GM18502 (cell line): ENCODE results near the gene PCNT.
"Not testable (repeated sequence)": the region's sequence is repeated elsewhere in the genome, so short reads cannot be mapped to it uniquely, and the experiment has no call there.

Experiments
- ATAC-seq: cut with Tn5 transposase; IDR thresholded peaks from one replicate; pipeline ENCODE4 v1.9.1; 2021; ENCODE audit warnings: mild to moderate bottlenecking; ENCODE audit not compliant: unreplicated experiment, poor library complexity

The PCNT gene

DNA sequence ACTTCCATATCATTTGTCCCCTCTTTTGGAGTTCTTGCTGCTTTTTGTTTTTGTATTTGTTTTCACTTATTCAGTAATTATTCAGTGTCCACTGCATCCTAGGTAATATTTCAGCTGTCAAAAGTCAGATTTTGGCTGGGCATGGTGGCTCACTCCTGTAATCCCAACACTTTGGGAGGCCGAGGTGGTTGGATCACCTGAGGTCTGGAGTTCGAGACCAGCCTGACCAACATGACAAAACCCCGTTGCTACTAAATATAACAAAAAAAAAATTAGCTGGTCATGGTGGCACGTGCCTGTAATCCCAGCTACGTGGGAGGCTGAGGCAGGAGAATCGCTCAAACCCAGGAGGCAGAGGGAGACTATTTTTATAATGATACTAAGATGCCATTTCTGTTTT is 141.2 kb downstream of the PCNT start:
- ATAC-seq: not testable (repeated sequence)

GRCh38 chr21:46465651-46466050 is 141.7 kb downstream of the PCNT start:
- ATAC-seq: no peak

DNA sequence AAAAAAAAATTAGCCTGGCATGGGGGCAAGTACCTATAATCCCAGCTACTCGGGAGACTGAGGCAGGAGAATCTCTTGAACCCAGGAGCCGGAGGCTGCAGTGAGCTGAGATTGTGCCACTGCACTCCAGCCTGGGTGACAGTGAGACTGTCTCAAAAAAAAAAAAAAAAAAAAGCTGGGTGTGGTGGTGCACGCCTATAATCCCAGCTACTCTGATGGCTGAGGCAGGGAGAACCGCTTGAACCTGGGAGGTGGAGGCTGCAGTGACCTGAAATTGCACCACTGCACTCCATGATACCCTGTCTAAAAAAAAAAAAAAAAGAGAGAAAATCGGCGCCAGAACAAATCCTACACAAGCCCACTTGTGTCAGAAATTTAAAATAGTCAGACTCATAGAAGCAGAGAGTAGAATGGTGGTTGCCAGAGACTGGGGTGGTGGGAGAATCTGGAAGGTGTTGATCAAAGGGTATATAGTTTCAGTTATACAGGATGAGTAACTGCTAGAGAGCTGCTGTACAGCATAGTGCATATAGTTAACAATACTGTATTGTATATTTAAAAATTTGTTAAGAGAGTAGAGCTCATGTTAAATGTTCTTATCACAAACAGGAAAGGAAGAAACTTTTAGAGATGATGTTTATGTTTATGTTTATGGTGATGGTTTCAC is 144.3 kb downstream of the PCNT start:
- ATAC-seq: no peak

DNA sequence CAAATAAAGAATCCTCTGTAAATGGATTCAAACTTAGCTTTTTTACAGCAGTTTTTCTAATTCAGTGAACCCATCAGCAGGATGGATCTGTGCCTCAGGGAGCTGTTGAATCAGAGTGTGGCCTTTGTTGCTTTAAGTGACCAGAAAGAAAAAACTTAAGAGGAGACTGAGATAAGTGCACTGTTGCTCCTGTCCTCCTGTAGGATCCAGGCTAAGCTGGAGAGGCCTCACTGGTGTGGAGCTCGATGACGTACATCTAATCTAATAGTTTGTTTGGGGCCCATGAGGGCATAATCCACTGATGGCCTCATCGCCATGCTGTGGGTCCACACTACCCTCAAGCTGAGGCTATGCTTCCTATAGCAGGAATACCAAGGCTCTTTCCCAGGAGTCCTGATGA is 145.3 kb downstream of the PCNT start:
- ATAC-seq: no peak

DNA sequence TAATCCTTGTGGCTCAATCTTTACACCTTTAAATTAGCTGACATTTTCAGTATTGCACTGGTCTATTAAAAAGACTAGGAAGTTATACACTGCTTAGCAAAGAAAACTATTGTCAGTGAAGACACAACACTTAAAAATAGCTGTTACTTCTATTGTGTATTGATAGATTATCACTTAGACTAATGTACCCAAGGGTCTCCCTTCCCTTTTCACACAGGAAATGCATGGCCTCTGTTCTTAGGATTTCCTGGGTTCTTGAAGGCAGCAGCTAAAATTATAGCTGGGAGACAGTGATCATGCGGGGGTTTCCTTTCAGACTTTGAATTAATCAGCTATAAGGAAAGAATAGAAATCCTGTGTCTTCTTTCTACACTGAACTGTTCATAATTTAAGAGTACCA is 147.6 kb downstream of the PCNT start:
- no peak for ATAC-seq

- ATAC-seq: no peak
These were observed 148.3 kb downstream of the PCNT start for GRCh38 chr21:46472246-46472645.

- ATAC-seq: no peak
These were observed 150.4 kb downstream of the PCNT start for GRCh38 chr21:46474382-46474781.

GRCh38 chr21:46475296-46475695 is 151.3 kb downstream of the PCNT start:
- no peak for ATAC-seq

DNA sequence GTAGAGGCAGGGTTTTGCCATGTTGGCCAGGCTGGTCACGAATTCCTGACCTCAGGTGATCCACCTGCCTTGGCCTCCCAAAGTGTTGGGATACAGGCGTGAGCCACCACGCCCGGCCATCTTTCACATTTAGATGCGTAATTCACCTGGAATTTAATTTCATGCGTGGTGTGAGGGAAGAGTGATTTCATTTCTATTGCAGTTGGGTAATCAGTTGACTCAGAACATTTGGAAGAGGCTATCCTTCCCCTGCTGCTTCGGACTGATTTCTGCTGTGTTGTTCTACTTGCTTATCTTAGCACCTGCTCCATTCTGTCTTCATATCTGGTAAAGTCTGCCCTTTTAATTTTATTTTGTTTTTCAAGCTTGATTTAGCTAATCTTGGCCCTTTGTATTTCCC is 153.8 kb downstream of the PCNT start:
- ATAC-seq: no peak

DNA sequence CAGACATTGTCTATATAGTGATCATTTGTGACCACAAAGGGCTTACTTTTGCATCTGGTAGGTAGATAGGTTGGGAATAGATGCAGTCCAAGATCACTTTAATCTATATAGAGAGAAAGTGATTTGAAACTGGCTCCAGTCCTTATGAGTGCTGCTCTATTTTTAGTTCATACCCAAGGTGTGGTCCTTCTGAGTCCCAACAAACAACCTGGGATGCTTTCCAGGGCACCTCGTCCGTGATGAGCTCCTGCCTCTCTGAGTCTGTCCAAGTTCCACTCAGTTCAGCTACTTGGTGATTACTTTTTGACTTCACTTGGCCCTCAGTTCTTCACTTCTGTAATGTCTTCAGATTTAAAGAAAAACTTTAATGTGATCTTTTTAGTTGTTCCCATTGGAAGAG is 155.0 kb downstream of the PCNT start:
- no peak for ATAC-seq

DNA sequence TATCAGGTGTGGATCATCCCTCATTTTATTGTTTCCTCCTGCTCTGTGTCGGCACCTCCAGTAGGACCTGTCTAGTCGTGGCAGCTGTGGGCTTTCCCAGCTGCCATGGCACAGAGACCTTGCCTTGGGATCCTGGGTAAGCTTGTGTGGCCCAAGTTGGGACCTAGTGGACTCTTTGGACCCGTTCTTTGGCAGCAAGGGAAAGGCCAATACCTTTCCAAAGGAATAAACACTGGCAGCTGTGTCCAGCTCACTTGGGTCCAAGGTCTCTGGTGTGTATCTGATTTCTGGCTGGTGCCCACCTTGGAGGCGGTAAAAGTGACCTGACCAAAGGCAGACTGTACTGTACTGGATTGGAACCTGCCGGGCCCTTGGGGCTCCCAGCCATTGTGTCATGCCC is 156.5 kb downstream of the PCNT start:
- no peak for ATAC-seq

GRCh38 chr21:46482225-46482845 is 158.4 kb downstream of the PCNT start:
- ATAC-seq: no peak

GRCh38 chr21:46482846-46483231 is 158.9 kb downstream of the PCNT start:
- no peak for ATAC-seq

GRCh38 chr21:46483300-46484295 is 159.6 kb downstream of the PCNT start:
- no peak for ATAC-seq

DNA sequence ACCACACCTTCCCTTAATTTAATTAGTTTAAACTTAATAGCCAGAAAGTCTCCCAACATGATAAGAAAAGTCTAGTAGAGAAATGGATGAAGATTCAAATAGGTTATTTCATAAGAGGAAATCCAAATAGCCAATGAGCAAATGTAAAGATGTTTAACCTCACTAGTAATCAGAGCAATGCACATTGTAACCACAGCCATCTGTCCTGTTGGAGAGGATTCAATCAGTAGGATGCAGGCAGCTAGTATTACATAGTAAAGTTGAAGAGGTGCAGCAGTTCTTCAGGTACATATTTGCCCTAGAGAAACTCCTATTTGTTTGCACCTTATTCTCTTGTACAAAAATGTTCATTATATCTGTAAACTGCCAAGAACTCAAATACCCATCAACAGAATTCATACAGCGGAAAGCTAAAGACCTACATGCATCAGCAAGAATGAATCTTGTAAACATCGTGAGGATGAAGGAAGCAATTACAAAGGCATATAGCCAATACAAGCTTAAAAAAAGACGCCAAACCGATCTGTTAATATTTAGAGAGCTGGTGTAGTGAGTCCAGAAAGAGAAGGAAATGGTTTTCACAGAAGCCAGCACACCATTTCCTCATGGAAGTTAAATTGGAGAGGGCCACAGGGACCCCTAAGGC is 162.6 kb downstream of the PCNT start:
- ATAC-seq: no peak

GRCh38 chr21:46489162-46489663 is 165.3 kb downstream of the PCNT start:
- no peak for ATAC-seq

- ATAC-seq: no peak
These were observed 165.8 kb downstream of the PCNT start for GRCh38 chr21:46489800-46490199.

DNA sequence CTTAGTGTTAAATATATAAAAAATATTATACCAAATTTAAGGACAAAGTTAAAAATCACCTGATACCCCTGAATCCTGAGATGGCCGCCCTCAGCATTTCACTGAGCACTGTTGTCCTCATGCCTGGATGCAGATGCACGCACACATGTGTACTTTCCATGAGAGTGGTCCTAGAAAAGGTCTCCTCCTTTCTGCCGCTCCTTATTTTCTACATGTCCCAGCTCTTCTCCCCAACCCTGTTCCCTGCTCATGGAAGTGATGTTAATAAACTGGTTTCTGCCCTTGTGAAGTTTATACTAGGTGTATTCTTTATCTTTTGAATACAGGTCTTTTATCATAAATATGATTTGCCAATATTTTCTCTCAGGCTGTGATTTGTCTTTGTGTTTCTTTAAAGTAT is 167.6 kb downstream of the PCNT start:
- ATAC-seq: no peak

DNA sequence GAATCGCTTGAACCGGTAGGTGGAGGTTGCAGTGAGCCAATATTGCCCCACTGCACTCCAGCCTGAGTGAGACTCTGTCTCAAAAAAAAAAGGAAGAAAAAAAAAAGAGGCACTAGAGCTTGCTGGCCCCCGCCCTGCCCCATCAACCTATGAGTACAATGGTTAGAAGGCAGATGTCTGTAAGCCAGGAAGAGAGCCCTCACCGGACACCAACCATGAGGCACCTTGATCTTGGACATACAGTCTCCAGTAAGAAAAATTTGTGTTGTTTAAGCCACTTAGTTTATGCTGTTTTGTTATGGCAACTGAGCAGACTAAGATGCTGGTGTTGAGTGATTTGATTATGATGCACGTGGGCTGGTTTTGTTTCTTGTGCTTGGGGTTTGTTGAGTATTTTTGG is 168.9 kb downstream of the PCNT start:
- ATAC-seq: no peak

GRCh38 chr21:46493828-46494227 is 169.9 kb downstream of the PCNT start:
- no peak for ATAC-seq
